Measurements from ENCODE around the gene PATJ. TPM values are rescaled to one million over a fixed set of nuclear protein-coding genes. Genes with fewer than 3 reads are reported as not detected.

PATJ gene
- total RNA-seq, 1 experiment from 2014 or later = 47.3 TPM

GRCh38 chr1:61790837-61791236, 48.6 kb downstream of the PATJ start:
- Histone ChIP-seq H2BK120ac (ENCODE audit: low read depth, low read length, poor library complexity, severe bottlenecking) (no peak overlapping the region), H2BK12ac (ENCODE audit: insufficient read length, low read depth, low read length) (no peak overlapping the region), H2AK5ac (ENCODE audit: insufficient read length, low read length) (no peak overlapping the region), H4K20me1 (ENCODE audit: control insufficient read depth, insufficient read depth, insufficient read length) (no peaks in the 10 kb centered on the region), H3K27ac (ENCODE audit: insufficient read length, low read depth, low read length) (no peak overlapping the region), H3K23me2 (ENCODE audit: insufficient read length, low read depth, low read length, poor library complexity, severe bottlenecking) (no peaks in the 10 kb centered on the region), H3K56ac (ENCODE audit: insufficient read length, low read depth, low read length) (no peak overlapping the region), H2BK5ac (ENCODE audit: insufficient read length, low read length) (no peak overlapping the region), H4K91ac (ENCODE audit: insufficient read length, low read depth, low read length) (no peak overlapping the region), H2AFZ (ENCODE audit: low read length) (no peak overlapping the region), H3K4me1 (ENCODE audit: insufficient read depth, low read length) (no peaks in the 10 kb centered on the region), H4K8ac (replicated peaks; ENCODE audit: insufficient read length, low read depth, low read length) (no peak overlapping the region), H2BK15ac (ENCODE audit: low read depth, low read length) (no peak overlapping the region), H3K9me3 (ENCODE audit: control insufficient read depth, low read depth, low read length) (no peaks in the 10 kb centered on the region), H3K23ac (ENCODE audit: insufficient read length, low read depth, low read length) (no peak overlapping the region), H3K14ac (ENCODE audit: insufficient read depth, low read length) (no peak overlapping the region), H3K18ac (ENCODE audit: insufficient read length, low read depth, low read length) (no peak overlapping the region), H3T11ph (ENCODE audit: low read length) (no peak overlapping the region), H3K27me3 (ENCODE audit: insufficient read depth, low read length) (no peaks in the 10 kb centered on the region), H4K5ac (ENCODE audit: insufficient read length, low read depth, low read length) (no peak overlapping the region), H3K79me2 (ENCODE audit: insufficient read depth, low read length) (no peaks in the 10 kb centered on the region), H3K9ac (ENCODE audit: extremely low read depth, insufficient read length, low read length) (no peak overlapping the region), H3K4me2 (ENCODE audit: insufficient read depth, insufficient read length, low read length) (no peak overlapping the region), H3K4ac (ENCODE audit: low read depth, low read length) (no peak overlapping the region), H3K79me1 (ENCODE audit: insufficient read depth, low read depth, low read length, poor library complexity, severe bottlenecking) (no peaks in the 10 kb centered on the region), H2BK20ac (ENCODE audit: low read depth, low read length, poor library complexity, severe bottlenecking) (no peak overlapping the region)
- DNase-seq = no peak
- H3K27ac Mint-ChIP-seq = no peak overlapping the region
- H3K9me3 Mint-ChIP-seq = no peaks in the 10 kb centered on the region
- no peaks in the 10 kb centered on the region for H3K4me1 Mint-ChIP-seq
- no peak overlapping the region for H3K4me3 Mint-ChIP-seq
- H3K27me3 Mint-ChIP-seq (ENCODE audit: low read depth) = no peaks in the 10 kb centered on the region; the same call in 1 of the 2 replicates
- H3K36me3 Mint-ChIP-seq (ENCODE audit: insufficient read depth in 1 of 3, low read depth in 3 of 3) = peaks cover 6 to 52% (median 50%) of the 10 kb centered on the region in 3 experiments; a peak in 6 of 7 replicates
- no CpG with 5 or more reads among the region's 3 CpGs for WGBS (ENCODE audit: extremely low coverage, insufficient read length, low lambda C conversion rate)
- no peak for TF ChIP-seq CTCF (conservative IDR thresholded peaks at IDR 0.05)

Data from H9 (cell line).